HCT116 (cell line): ENCODE data around the gene EYA4. TPM values are rescaled to one million over a fixed set of nuclear protein-coding genes. Genes with fewer than 3 reads are reported as not detected.

Experiments
- ATAC-seq: fragments of 200-7000 bp; cut with Tn5 transposase; 2 replicates; pipeline ENCODE4 v1.9.1; 2020; ENCODE audit warnings: mild to moderate bottlenecking, moderate library complexity
- BruUV-seq: library from RNA; stranded (reverse); fragments of 400-500 nt; replicated peaks from 2 replicates; lab custom pipeline; 2021; lab: Mats Ljungman, UMichigan
- CTCF ChIA-PET: fragments of 300-600 bp; sonication (Branson Sonifier 250); formaldehyde crosslinking; loops from one replicate; lab custom pipeline; 2021; ENCODE audit warnings: antibody characterized with exemption; lab: Charles Lee
- POLR2A ChIA-PET: fragments of 300-600, 350-600 bp; sonication (Branson Sonifier 250); formaldehyde crosslinking; loops from one replicate; lab custom pipeline; 2021; ENCODE audit warnings: antibody characterized with exemption; lab: Charles Lee
- RAD21 ChIA-PET, 2 experiments: fragments of 300-600 bp; sonication (Branson Sonifier 250); formaldehyde crosslinking; loops; one replicate each; lab custom pipeline; 2023; ENCODE audit warnings: low total read pairs in 2 of 2; ENCODE audit not compliant: uncharacterized antibody in 2 of 2, unreplicated experiment in 2 of 2, low non-redundant PET in 1 of 2; lab: Charles Lee
- DNase-seq: peaks from one replicate; pipeline ENCODE4 v3.0.0-alpha.2; 2010; ENCODE audit warnings: low read depth, low spot score
- H2AFZ ChIP-seq: fragments of 200-600 bp; shearing (Covaris generic), sonication (generic); 2 replicates; pipeline ENCODE4 v1.6.1; 2017; ENCODE audit warnings: low read depth, mixed run types, mixed read lengths, antibody characterized with exemption, low read length; ENCODE audit not compliant: poor library complexity, severe bottlenecking
- H3K27ac ChIP-seq: 2 replicates; pipeline ENCODE4 v1.5.1; 2012; ENCODE audit warnings: low read depth, low read length
- H3K27me3 ChIP-seq: fragments of 200-600 bp; sonication (generic); 2 replicates; pipeline ENCODE4 v1.6.1; 2016; ENCODE audit warnings: mixed run types, low read length, mixed read lengths; ENCODE audit not compliant: insufficient read depth
- H3K36me3 ChIP-seq, 2 experiments: fragments of 200-500 bp in 1 of 2; fragments of 200-600 bp in 1 of 2; sonication (Bioruptor generic) in 1 of 2; sonication (generic) in 1 of 2; 2 replicates each; pipeline versions ENCODE4 v1.5.1 to v1.6.1; 2014 to 2016; ENCODE audit warnings: low read length in 2 of 2, inconsistent platforms in 1 of 2, mixed read lengths in 1 of 2, mixed run types in 1 of 2; ENCODE audit not compliant: insufficient read depth in 2 of 2, control insufficient read depth in 1 of 2
- H3K4me1 ChIP-seq, 2 experiments: fragments of 200-600 bp in 1 of 2; sonication (generic) in 1 of 2; 2 replicates each; pipeline versions ENCODE4 v1.5.1 to v1.6.1; 2012 to 2017; ENCODE audit warnings: low read length in 2 of 2, inconsistent platforms in 1 of 2, mild to moderate bottlenecking in 1 of 2, mixed read lengths in 1 of 2, mixed run types in 1 of 2, moderate library complexity in 1 of 2; ENCODE audit not compliant: insufficient read depth in 2 of 2, control insufficient read depth in 1 of 2
- H3K4me2 ChIP-seq: fragments of 200-600 bp; sonication (generic); 2 replicates; pipeline ENCODE4 v1.6.1; 2017; ENCODE audit warnings: mixed run types, low read length, mixed read lengths
- H3K4me3 ChIP-seq, 2 experiments: fragments of 200-600 bp in 1 of 2; sonication (generic) in 1 of 2; replicated peaks in 1 of 2; 2 replicates each; pipeline ENCODE4 v1.5.1; 2011 to 2016; ENCODE audit warnings: low read length in 2 of 2, control low read depth in 1 of 2, low read depth in 1 of 2, mild to moderate bottlenecking in 1 of 2, mixed read lengths in 1 of 2, mixed run types in 1 of 2
- H3K79me2 ChIP-seq: fragments of 200-600 bp; sonication (generic); 2 replicates; pipeline ENCODE4 v1.6.1; 2017; ENCODE audit warnings: mild to moderate bottlenecking, mixed run types, low read length, moderate library complexity, mixed read lengths; ENCODE audit not compliant: insufficient read depth
- H3K9ac ChIP-seq: fragments of 200-600 bp; sonication (generic); 2 replicates; pipeline ENCODE4 v1.6.1; 2016; ENCODE audit warnings: low read length, mixed read lengths
- H3K9me2 ChIP-seq: fragments of 200-600 bp; sonication (generic), shearing (Covaris generic); 2 replicates; pipeline ENCODE4 v1.6.1; 2017; ENCODE audit warnings: mixed run types, mild to moderate bottlenecking, moderate library complexity; ENCODE audit not compliant: insufficient read depth
- H3K9me3 ChIP-seq, 2 experiments: fragments of 200-500 bp in 1 of 2; fragments of 200-600 bp in 1 of 2; sonication (Bioruptor generic) in 1 of 2; sonication (generic) in 1 of 2; 2 replicates each; pipeline ENCODE4 v1.6.1; 2014 to 2017; ENCODE audit warnings: low read length in 2 of 2, mixed read lengths in 2 of 2, inconsistent platforms in 1 of 2, low read depth in 1 of 2, mild to moderate bottlenecking in 1 of 2, mixed run types in 1 of 2, moderate library complexity in 1 of 2; ENCODE audit not compliant: control insufficient read depth in 1 of 2, insufficient read depth in 1 of 2
- H4K20me1 ChIP-seq: fragments of 200-600 bp; sonication (generic), shearing (Covaris generic); 2 replicates; pipeline ENCODE4 v1.6.1; 2017; ENCODE audit warnings: mixed run types, mild to moderate bottlenecking, moderate library complexity; ENCODE audit not compliant: insufficient read depth
- CEBPB ChIP-seq: IDR thresholded peaks from 2 replicates; pipeline ENCODE4 v1.6.1; 2012; ENCODE audit warnings: low read depth
- CTCF ChIP-seq, 3 experiments: fragments of 200-600 bp in 1 of 3; sonication (generic) in 1 of 3; IDR thresholded peaks in 2 of 3; conservative IDR thresholded peaks in 1 of 3; 2 replicates each; pipeline ENCODE4 v1.5.1; 2012 to 2017; ENCODE audit warnings: low read depth in 2 of 3, low read length in 2 of 3, antibody characterized with exemption in 1 of 3, borderline replicate concordance in 1 of 3, control low read depth in 1 of 3, mild to moderate bottlenecking in 1 of 3, mixed read lengths in 1 of 3, mixed run types in 1 of 3, moderate library complexity in 1 of 3; ENCODE audit not compliant: insufficient read depth in 1 of 3
- EZH2 ChIP-seq: fragments of 200-600 bp; sonication (generic); IDR thresholded peaks from 2 replicates; pipeline ENCODE4 v1.6.1; 2017; ENCODE audit warnings: antibody characterized with exemption, mixed run types
- FOSL1 ChIP-seq: IDR thresholded peaks from 2 replicates; pipeline ENCODE4 v1.6.1; 2012; ENCODE audit warnings: low read depth
- JUND ChIP-seq: IDR thresholded peaks from 2 replicates; pipeline ENCODE4 v1.6.1; 2012
- MAX ChIP-seq: IDR thresholded peaks from 2 replicates; pipeline ENCODE4 v1.6.1; 2012
- POLR2AphosphoS5 ChIP-seq: IDR thresholded peaks from 2 replicates; pipeline ENCODE4 v1.6.1; 2011; ENCODE audit warnings: mild to moderate bottlenecking, low read depth, low read length, moderate library complexity
- RAD21 ChIP-seq: IDR thresholded peaks from 2 replicates; pipeline ENCODE4 v1.6.1; 2012; ENCODE audit warnings: low read depth, mild to moderate bottlenecking
- REST ChIP-seq: IDR thresholded peaks from 2 replicates; pipeline ENCODE4 v1.6.1; 2012; ENCODE audit warnings: low read depth
- SIN3A ChIP-seq: IDR thresholded peaks from 2 replicates; pipeline ENCODE4 v1.6.1; 2012; ENCODE audit warnings: low read depth
- SP1 ChIP-seq: IDR thresholded peaks from 2 replicates; pipeline ENCODE4 v1.6.1; 2012; ENCODE audit warnings: low read depth
- SRF ChIP-seq: IDR thresholded peaks from 2 replicates; pipeline ENCODE4 v1.6.1; 2012; ENCODE audit warnings: low read depth
- YY1 ChIP-seq: IDR thresholded peaks from 2 replicates; pipeline ENCODE4 v1.6.1; 2011; ENCODE audit warnings: low read length, low read depth, moderate library complexity, mild to moderate bottlenecking; ENCODE audit not compliant: insufficient replicate concordance; ENCODE audit errors: extremely low read depth
- ZFX ChIP-seq: fragments of 450-650 bp; IDR thresholded peaks from 2 replicates; pipeline ENCODE4 v1.6.1; 2017
- intact Hi-C: fragments of 100-400 bp; cut with micrococcal nuclease; formaldehyde crosslinking; loops from 2 replicates; pipeline ENCODE4 v1.10.0; 2022
- total RNA-seq: library from RNA; stranded (reverse); gene quantifications from one replicate; pipeline ENCODE4 v1.2.1, GENCODE V29; 2021; ENCODE audit not compliant: unreplicated experiment

Gene EYA4
- total RNA-seq, 1 experiment from 2014 or later: not detected

- TF ChIP-seq REST (no peak), POLR2AphosphoS5 (no peak), RAD21 (no peak), EZH2 (no peak), MAX (no peak), YY1 (no peak), SP1 (no peak), SRF (no peak), CEBPB (no peak), JUND (no peak)
Measured at GRCh38 chr6:133495205-133495903, 254.2 kb downstream of the EYA4 start (continued).

GRCh38 chr6:133499662-133500061 lies 258.5 kb downstream of the EYA4 start:
- Histone ChIP-seq H4K20me1 (no peaks in the 10 kb centered on the region; the same call in 1 of the 2 replicates), H3K4me1 (no peaks in the 10 kb centered on the region), H3K9ac (no peak overlapping the region), H3K79me2 (no peaks in the 10 kb centered on the region), H3K4me3 (no peak overlapping the region), H3K4me2 (no peak overlapping the region), H3K27ac (no peak overlapping the region), H3K36me3 (no peaks in the 10 kb centered on the region), H2AFZ (no peak overlapping the region), H3K9me3 (no peaks in the 10 kb centered on the region)
- intact Hi-C loops: no loop called here
- BruUV-seq: no TSS peak
- RAD21 ChIA-PET: no interaction called here
- DNase-seq (no peak), ATAC-seq (no peak)
- POLR2A ChIA-PET: no interaction called here
- CTCF ChIA-PET: no interaction called here
- TF ChIP-seq MAX (no peak), SIN3A (no peak), ZFX (no peak), CTCF (IDR thresholded peaks at IDR 0.05 in 2 of 3, conservative IDR thresholded peaks at IDR 0.05 in 1 of 3; ENCODE audit: borderline replicate concordance in 1 of 3, insufficient read depth in 1 of 3, low read depth in 2 of 3, low read length in 2 of 3) (no peak), FOSL1 (no peak), RAD21 (no peak), SP1 (no peak)
- TF ChIP-seq, all 23 proteins: peak for 0
- Histone ChIP-seq H3K27me3 (peaks cover 7% of the 10 kb centered on the region; the same call in 1 of the 2 replicates), H3K9me2 (no peaks in the 10 kb centered on the region)
